Peyer's patch (tissue), 4 donors: ENCODE measurements around the gene TXNDC17.

ENCODE experiments used
- CTCF ChIP-seq, 6 experiments: fragments of 450-650 bp in 4 of 6; fragments of 200-600 bp in 2 of 6; sonication (generic) in 1 of 6; IDR thresholded peaks; one replicate each; pipeline ENCODE4 v1.5.1; 2017 to 2019; ENCODE audit warnings: antibody characterized with exemption in 6 of 6, mild to moderate bottlenecking in 3 of 6, moderate library complexity in 1 of 6
- POLR2A ChIP-seq, 2 donors: fragments of 450-650 bp; IDR thresholded peaks; one replicate each; pipeline ENCODE4 v1.5.1; 2017; ENCODE audit warnings: antibody characterized with exemption in 2 of 2, mild to moderate bottlenecking in 2 of 2, moderate library complexity in 2 of 2

DNA sequence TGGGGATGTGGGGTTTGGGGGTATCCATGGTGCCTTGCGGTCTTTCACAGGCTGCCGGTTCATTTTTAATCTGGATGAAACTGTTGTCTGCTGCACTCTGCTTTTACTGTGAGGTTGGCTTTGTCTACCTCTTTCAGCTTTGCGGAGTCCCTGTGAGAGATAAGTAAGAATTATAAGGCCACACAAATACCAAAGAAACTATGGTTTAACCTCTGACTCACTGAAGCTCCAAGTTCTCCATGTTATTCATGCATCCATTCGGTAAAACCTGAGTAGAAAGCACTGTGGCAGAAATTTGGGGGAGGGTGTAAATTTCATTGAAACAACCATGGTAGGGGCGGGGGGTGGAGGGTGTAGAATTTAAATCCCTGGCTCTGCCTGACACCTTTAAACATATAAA is 30.8 kb upstream of the TXNDC17 start:
- no peak for TF ChIP-seq CTCF (IDR thresholded peaks at IDR 0.05)
- no peak for TF ChIP-seq POLR2A (IDR thresholded peaks at IDR 0.05)
